GM12878 (cell line): Measurements from ENCODE around the gene NKG7.

ENCODE experiments used
- CHD4 ChIP-seq: fragments of 200-600 bp; sonication (generic); IDR thresholded peaks from 2 replicates; pipeline ENCODE4 v1.6.1; 2016; ENCODE audit warnings: mild to moderate bottlenecking
- MXI1 ChIP-seq: fragments of 150-350 bp; IDR thresholded peaks from 2 replicates; pipeline ENCODE4 v1.6.1; 2011; ENCODE audit warnings: low read depth, mild to moderate bottlenecking, inconsistent platforms, low read length, improper control_type of control experiment
- POLR2A ChIP-seq: IDR thresholded peaks from 2 replicates; pipeline ENCODE4 v1.6.1; 2011; ENCODE audit warnings: low read depth, mild to moderate bottlenecking, low read length
- POU2F2 ChIP-seq: IDR thresholded peaks from 3 replicates; pipeline ENCODE4 v1.6.1; 2011; ENCODE audit warnings: low read depth, mild to moderate bottlenecking, low read length, borderline replicate concordance
- ZZZ3 ChIP-seq: IDR thresholded peaks from 2 replicates; pipeline ENCODE4 v1.6.1; 2011; ENCODE audit warnings: low read depth; ENCODE audit not compliant: control insufficient read depth, insufficient read length

DNA sequence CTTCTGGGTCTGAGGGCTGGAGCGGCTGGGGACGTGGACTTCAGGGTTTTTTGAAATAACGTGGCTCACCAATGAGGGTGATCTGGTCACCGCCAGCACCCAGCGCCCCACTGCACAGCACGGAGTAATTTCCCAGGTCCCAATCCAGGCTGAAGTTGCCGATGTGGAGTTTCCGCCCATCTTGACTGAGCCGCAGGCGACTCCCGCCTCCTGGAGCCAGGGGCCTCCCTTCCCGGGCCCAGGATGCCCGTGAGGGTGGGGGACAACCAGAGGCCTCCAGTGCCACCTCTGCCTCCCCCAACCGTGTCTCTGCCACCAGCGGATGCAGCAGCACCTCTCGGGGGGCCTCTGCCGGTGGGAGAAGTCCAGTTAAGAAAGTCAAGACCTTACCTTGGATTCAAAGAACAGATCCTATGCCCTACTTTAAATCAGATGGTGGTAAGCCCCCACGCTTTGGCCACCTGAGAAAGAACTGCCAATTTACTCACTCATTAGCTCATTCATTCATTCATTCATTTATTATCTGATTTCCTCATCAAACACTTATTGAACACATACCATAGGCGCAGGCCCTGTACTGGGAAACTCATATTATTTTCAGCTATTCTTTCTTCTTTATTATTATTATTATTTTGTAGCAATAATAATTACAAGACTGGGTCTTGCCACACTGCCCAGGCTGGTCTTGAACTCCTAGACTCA is 34.4 kb downstream of the NKG7 start:
- TF ChIP-seq CHD4: no peak
- no peak for TF ChIP-seq MXI1
- TF ChIP-seq ZZZ3: no peak
- TF ChIP-seq POLR2A: no peak
- TF ChIP-seq POU2F2: no peak
